ENCODE data around the gene HECTD4. TPM values are rescaled to one million over a fixed set of nuclear protein-coding genes. Genes with fewer than 3 reads are reported as not detected.

The HECTD4 gene
- total and polyA plus RNA-seq, 9 of the 15 experiments (the other 6 are each of a cell fraction or from before 2014, with no cell fraction given) = 3.5 to 33.3 (median 13.5) TPM

DNA sequence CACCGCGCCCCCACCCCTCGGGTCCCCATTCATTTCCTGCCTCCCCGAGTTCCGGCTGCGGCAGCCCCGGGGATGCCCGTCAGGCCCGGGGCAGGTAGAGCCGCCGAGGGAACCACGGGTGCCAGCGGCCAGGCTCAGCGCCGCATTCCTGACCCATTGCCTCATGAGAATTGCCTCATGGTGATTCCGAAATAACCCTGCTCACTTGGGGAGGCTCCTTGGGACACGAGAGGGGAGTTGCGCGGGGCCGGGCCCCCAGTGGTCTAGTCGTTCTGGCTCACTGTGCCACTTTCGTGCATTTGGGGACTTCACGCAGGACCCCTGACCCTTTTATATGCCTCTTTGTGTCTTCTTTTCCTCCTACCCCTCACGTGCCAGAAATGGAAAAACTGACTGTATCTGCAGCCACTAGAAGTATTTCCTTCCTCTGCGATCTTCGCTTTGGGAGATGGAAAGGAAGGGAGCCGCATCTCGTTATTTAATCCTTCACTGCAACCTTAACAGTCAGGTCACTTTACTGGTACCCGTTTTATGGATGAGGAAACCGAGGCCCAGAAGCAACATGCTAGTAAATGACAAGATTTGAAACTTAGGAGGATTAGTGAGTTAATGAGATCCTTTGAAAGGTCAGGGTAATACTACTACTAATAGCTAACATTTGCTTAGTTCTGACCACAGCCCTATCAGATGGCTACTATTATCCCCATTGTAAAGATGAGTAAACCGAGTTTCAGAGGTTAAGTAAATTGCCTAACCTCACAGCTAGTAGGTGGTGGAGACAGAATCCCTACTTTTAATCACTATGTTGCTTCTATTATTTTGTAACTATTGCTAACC, 37.3 kb upstream of the HECTD4 start (continued):
- TF ChIP-seq TCF3 (CRISPR knock-in tag; IDR thresholded peaks at IDR 0.05) (no peak), FOXA3 (CRISPR knock-in tag; conservative IDR thresholded peaks at IDR 0.05 in 1 of 2, IDR thresholded peaks at IDR 0.05 in 1 of 2) (peak in 1 of 2 experiments; percentile 70; a peak in 1 of 4 replicates), SMARCA4 (IDR thresholded peaks at IDR 0.05) (peak; percentile 44; the same call in 1 of the 2 replicates), MAFK (IDR thresholded peaks at IDR 0.05; ENCODE audit: low read length) (no peak), CBX3 (IDR thresholded peaks at IDR 0.05; ENCODE audit: borderline replicate concordance in 1 of 2, low read length in 2 of 2) (0 out of 3 replicates have a peak, but pooled peaks of 1 of the 2 experiments have one; percentile 38), SP1 (CRISPR knock-in tag; IDR thresholded peaks at IDR 0.05) (peak; percentile 49; the same call in 1 of the 2 replicates), L3MBTL2 (IDR thresholded peaks at IDR 0.05) (0 out of 2 replicates have a peak, but pooled peaks have one; percentile 7), TEAD4 (IDR thresholded peaks at IDR 0.05; ENCODE audit: low read length) (peak; percentile 60), TEAD4 (CRISPR knock-in tag; IDR thresholded peaks at IDR 0.05; ENCODE audit: borderline replicate concordance) (0 out of 2 replicates have a peak, but pooled peaks have one; percentile 34), TCF7L2 (IDR thresholded peaks at IDR 0.05; ENCODE audit: low read depth, low read length) (no peak), ZNF217 (CRISPR knock-in tag; IDR thresholded peaks at IDR 0.05) (no peak), THRAP3 (IDR thresholded peaks at IDR 0.05; ENCODE audit: borderline replicate concordance) (no peak), POLR2H (tag; IDR thresholded peaks at IDR 0.05; ENCODE audit: low read depth) (no peak), TCF15 (CRISPR knock-in tag; IDR thresholded peaks at IDR 0.05) (no peak), CXXC5 (CRISPR knock-in tag; IDR thresholded peaks at IDR 0.05) (no peak), RFX7 (CRISPR knock-in tag; IDR thresholded peaks at IDR 0.05) (no peak), ZEB2 (IDR thresholded peaks at IDR 0.05) (no peak), CBX1 (IDR thresholded peaks at IDR 0.05; ENCODE audit: low read depth) (peak; percentile 63; the same call in 1 of the 2 replicates), U2AF2 (optimal IDR thresholded peaks at IDR 0.05; ENCODE audit: low read depth, low read length) (no peak), BRD9 (IDR thresholded peaks at IDR 0.05; ENCODE audit: low read depth, partially characterized antibody) (peak; percentile 59)
- TF ChIP-seq, protein P1, sequence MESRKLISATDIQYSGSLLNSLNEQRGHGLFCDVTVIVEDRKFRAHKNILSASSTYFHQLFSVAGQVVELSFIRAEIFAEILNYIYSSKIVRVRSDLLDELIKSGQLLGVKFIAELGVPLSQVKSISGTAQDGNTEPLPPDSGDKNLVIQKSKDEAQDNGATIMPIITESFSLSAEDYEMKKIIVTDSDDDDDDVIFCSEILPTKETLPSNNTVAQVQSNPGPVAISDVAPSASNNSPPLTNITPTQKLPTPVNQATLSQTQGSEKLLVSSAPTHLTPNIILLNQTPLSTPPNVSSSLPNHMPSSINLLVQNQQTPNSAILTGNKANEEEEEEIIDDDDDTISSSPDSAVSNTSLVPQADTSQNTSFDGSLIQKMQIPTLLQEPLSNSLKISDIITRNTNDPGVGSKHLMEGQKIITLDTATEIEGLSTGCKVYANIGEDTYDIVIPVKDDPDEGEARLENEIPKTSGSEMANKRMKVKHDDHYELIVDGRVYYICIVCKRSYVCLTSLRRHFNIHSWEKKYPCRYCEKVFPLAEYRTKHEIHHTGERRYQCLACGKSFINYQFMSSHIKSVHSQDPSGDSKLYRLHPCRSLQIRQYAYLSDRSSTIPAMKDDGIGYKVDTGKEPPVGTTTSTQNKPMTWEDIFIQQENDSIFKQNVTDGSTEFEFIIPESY (CRISPR knock-in tag; IDR thresholded peaks at IDR 0.05) = peak; percentile 39; the same call in 1 of the 2 replicates
- TF ChIP-seq, protein P2, sequence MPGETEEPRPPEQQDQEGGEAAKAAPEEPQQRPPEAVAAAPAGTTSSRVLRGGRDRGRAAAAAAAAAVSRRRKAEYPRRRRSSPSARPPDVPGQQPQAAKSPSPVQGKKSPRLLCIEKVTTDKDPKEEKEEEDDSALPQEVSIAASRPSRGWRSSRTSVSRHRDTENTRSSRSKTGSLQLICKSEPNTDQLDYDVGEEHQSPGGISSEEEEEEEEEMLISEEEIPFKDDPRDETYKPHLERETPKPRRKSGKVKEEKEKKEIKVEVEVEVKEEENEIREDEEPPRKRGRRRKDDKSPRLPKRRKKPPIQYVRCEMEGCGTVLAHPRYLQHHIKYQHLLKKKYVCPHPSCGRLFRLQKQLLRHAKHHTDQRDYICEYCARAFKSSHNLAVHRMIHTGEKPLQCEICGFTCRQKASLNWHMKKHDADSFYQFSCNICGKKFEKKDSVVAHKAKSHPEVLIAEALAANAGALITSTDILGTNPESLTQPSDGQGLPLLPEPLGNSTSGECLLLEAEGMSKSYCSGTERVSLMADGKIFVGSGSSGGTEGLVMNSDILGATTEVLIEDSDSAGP (CRISPR knock-in tag; IDR thresholded peaks at IDR 0.05) = no peak
- TF ChIP-seq, protein P3, sequence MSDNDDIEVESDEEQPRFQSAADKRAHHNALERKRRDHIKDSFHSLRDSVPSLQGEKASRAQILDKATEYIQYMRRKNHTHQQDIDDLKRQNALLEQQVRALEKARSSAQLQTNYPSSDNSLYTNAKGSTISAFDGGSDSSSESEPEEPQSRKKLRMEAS (CRISPR knock-in tag; IDR thresholded peaks at IDR 0.05) = peak; percentile 59; the same call in 1 of the 2 replicates

Data from K562 (cell line).